ENCODE data around the gene AGAP1. TPM values are rescaled to one million over a fixed set of nuclear protein-coding genes. Genes with fewer than 3 reads are reported as not detected.

Gene AGAP1
- total RNA-seq, 3 donors from 2014 or later: 1.9 to 2.6 (median 2.1) TPM

GRCh38 chr2:235877275-235877802, 383.5 kb downstream of the AGAP1 start:
- no peaks in the 10 kb centered on the region for H3K36me3 Mint-ChIP-seq (ENCODE audit: insufficient read depth)
- H3K4me1 Mint-ChIP-seq (ENCODE audit: low read depth): no peaks in the 10 kb centered on the region
- H3K4me3 Mint-ChIP-seq: no peak overlapping the region
- no peaks in the 10 kb centered on the region for H3K9me3 Mint-ChIP-seq
- ATAC-seq (no peak), DNase-seq (no peak)
- H3K27me3 Mint-ChIP-seq (ENCODE audit: low read depth): peaks cover 3% of the 10 kb centered on the region

- no peak for ATAC-seq
- DNase-seq: no peak
Observed at GRCh38 chr2:235879116-235879515, 385.3 kb downstream of the AGAP1 start.

GRCh38 chr2:235883675-235884074, 389.8 kb downstream of the AGAP1 start:
- no peaks in the 10 kb centered on the region for H3K36me3 Mint-ChIP-seq (ENCODE audit: insufficient read depth)
- no peak for ATAC-seq
- H3K9me3 Mint-ChIP-seq: no peaks in the 10 kb centered on the region
- no peak overlapping the region for H3K4me3 Mint-ChIP-seq
- H3K4me1 Mint-ChIP-seq (ENCODE audit: low read depth): no peaks in the 10 kb centered on the region
- peaks cover 3% of the 10 kb centered on the region for H3K27me3 Mint-ChIP-seq (ENCODE audit: low read depth)
- DNase-seq: no peak

More at GRCh38 chr2:235879116-235879515, 385.3 kb downstream of the AGAP1 start:
- Mint-ChIP-seq H3K9me3 (no peaks in the 10 kb centered on the region), H3K4me3 (no peak overlapping the region), H3K4me1 (ENCODE audit: low read depth) (no peaks in the 10 kb centered on the region), H3K36me3 (ENCODE audit: insufficient read depth) (no peaks in the 10 kb centered on the region), H3K27me3 (ENCODE audit: low read depth) (peaks cover 3% of the 10 kb centered on the region)

GRCh38 chr2:235889302-235889630, 395.4 kb downstream of the AGAP1 start:
- no peaks in the 10 kb centered on the region for H3K27me3 Mint-ChIP-seq (ENCODE audit: low read depth)
- DNase-seq (no peak), ATAC-seq (no peak)
- H3K9me3 Mint-ChIP-seq: no peaks in the 10 kb centered on the region
- H3K36me3 Mint-ChIP-seq (ENCODE audit: insufficient read depth): no peaks in the 10 kb centered on the region
- H3K4me3 Mint-ChIP-seq: no peak overlapping the region
- H3K4me1 Mint-ChIP-seq (ENCODE audit: low read depth): no peaks in the 10 kb centered on the region

GRCh38 chr2:235893129-235893698, 399.4 kb downstream of the AGAP1 start:
- ATAC-seq: no peak
- H3K36me3 Mint-ChIP-seq (ENCODE audit: insufficient read depth): no peaks in the 10 kb centered on the region
- H3K4me3 Mint-ChIP-seq: no peak overlapping the region
- H3K4me1 Mint-ChIP-seq (ENCODE audit: low read depth): no peaks in the 10 kb centered on the region
- DNase-seq: no peak
- no peaks in the 10 kb centered on the region for H3K27me3 Mint-ChIP-seq (ENCODE audit: low read depth)
- H3K9me3 Mint-ChIP-seq: no peaks in the 10 kb centered on the region

GRCh38 chr2:235894839-235895238, 401.0 kb downstream of the AGAP1 start:
- Mint-ChIP-seq H3K9me3 (no peaks in the 10 kb centered on the region), H3K4me1 (ENCODE audit: low read depth) (no peaks in the 10 kb centered on the region), H3K36me3 (ENCODE audit: insufficient read depth) (no peaks in the 10 kb centered on the region), H3K27me3 (ENCODE audit: low read depth) (no peaks in the 10 kb centered on the region), H3K4me3 (no peak overlapping the region)
- DNase-seq (no peak), ATAC-seq (no peak)

GRCh38 chr2:235896061-235896460, 402.2 kb downstream of the AGAP1 start:
- no peak overlapping the region for H3K4me3 Mint-ChIP-seq
- H3K36me3 Mint-ChIP-seq (ENCODE audit: insufficient read depth): no peaks in the 10 kb centered on the region
- H3K27me3 Mint-ChIP-seq (ENCODE audit: low read depth): no peaks in the 10 kb centered on the region
- H3K4me1 Mint-ChIP-seq (ENCODE audit: low read depth): no peaks in the 10 kb centered on the region
- no peak for DNase-seq
- no peaks in the 10 kb centered on the region for H3K9me3 Mint-ChIP-seq
- ATAC-seq: no peak

GRCh38 chr2:235897992-235898391, 404.1 kb downstream of the AGAP1 start:
- no peaks in the 10 kb centered on the region for H3K9me3 Mint-ChIP-seq
- no peaks in the 10 kb centered on the region for H3K4me1 Mint-ChIP-seq (ENCODE audit: low read depth)
- no peaks in the 10 kb centered on the region for H3K36me3 Mint-ChIP-seq (ENCODE audit: insufficient read depth)
- DNase-seq: no peak
- ATAC-seq: no peak
- H3K27me3 Mint-ChIP-seq (ENCODE audit: low read depth): no peaks in the 10 kb centered on the region
- no peak overlapping the region for H3K4me3 Mint-ChIP-seq

- H3K9me3 Mint-ChIP-seq: no peaks in the 10 kb centered on the region
- no peaks in the 10 kb centered on the region for H3K4me1 Mint-ChIP-seq (ENCODE audit: low read depth)
- ATAC-seq (no peak), DNase-seq (no peak)
- H3K27me3 Mint-ChIP-seq (ENCODE audit: low read depth): no peaks in the 10 kb centered on the region
- H3K36me3 Mint-ChIP-seq (ENCODE audit: insufficient read depth): no peaks in the 10 kb centered on the region
- H3K4me3 Mint-ChIP-seq: no peak overlapping the region
Observed at GRCh38 chr2:235898766-235899165, 404.9 kb downstream of the AGAP1 start.

- DNase-seq (no peak), ATAC-seq (no peak)
- H3K36me3 Mint-ChIP-seq (ENCODE audit: insufficient read depth): no peaks in the 10 kb centered on the region
- no peaks in the 10 kb centered on the region for H3K4me1 Mint-ChIP-seq (ENCODE audit: low read depth)
- no peak overlapping the region for H3K4me3 Mint-ChIP-seq
- no peaks in the 10 kb centered on the region for H3K27me3 Mint-ChIP-seq (ENCODE audit: low read depth)
- no peaks in the 10 kb centered on the region for H3K9me3 Mint-ChIP-seq
Observed at GRCh38 chr2:235900631-235901030, 406.8 kb downstream of the AGAP1 start.

GRCh38 chr2:235901243-235901642, 407.4 kb downstream of the AGAP1 start:
- Mint-ChIP-seq H3K36me3 (ENCODE audit: insufficient read depth) (no peaks in the 10 kb centered on the region), H3K4me3 (no peak overlapping the region), H3K9me3 (no peaks in the 10 kb centered on the region), H3K27me3 (ENCODE audit: low read depth) (no peaks in the 10 kb centered on the region), H3K4me1 (ENCODE audit: low read depth) (no peaks in the 10 kb centered on the region)
- no peak for ATAC-seq
- no peak for DNase-seq

GRCh38 chr2:235903782-235904584, 410.1 kb downstream of the AGAP1 start:
- DNase-seq (no peak), ATAC-seq (no peak)
- Mint-ChIP-seq H3K36me3 (ENCODE audit: insufficient read depth) (no peaks in the 10 kb centered on the region), H3K27me3 (ENCODE audit: low read depth) (peaks cover 1% of the 10 kb centered on the region), H3K4me3 (no peak overlapping the region), H3K9me3 (no peaks in the 10 kb centered on the region), H3K4me1 (ENCODE audit: low read depth) (no peaks in the 10 kb centered on the region)

GRCh38 chr2:235904585-235904931, 410.7 kb downstream of the AGAP1 start:
- Mint-ChIP-seq H3K36me3 (ENCODE audit: insufficient read depth) (no peaks in the 10 kb centered on the region), H3K9me3 (no peaks in the 10 kb centered on the region), H3K27me3 (ENCODE audit: low read depth) (peaks cover 1% of the 10 kb centered on the region), H3K4me1 (ENCODE audit: low read depth) (no peaks in the 10 kb centered on the region), H3K4me3 (no peak overlapping the region)
- DNase-seq (no peak), ATAC-seq (no peak)

GRCh38 chr2:235908826-235909225, 415.0 kb downstream of the AGAP1 start:
- H3K4me3 Mint-ChIP-seq: no peak overlapping the region
- H3K27me3 Mint-ChIP-seq (ENCODE audit: low read depth): peaks cover 1% of the 10 kb centered on the region
- H3K9me3 Mint-ChIP-seq: no peaks in the 10 kb centered on the region
- ATAC-seq: no peak
- no peak for DNase-seq
- no peaks in the 10 kb centered on the region for H3K36me3 Mint-ChIP-seq (ENCODE audit: insufficient read depth)
- H3K4me1 Mint-ChIP-seq (ENCODE audit: low read depth): no peaks in the 10 kb centered on the region

GRCh38 chr2:235909358-235909757, 415.5 kb downstream of the AGAP1 start:
- H3K4me1 Mint-ChIP-seq (ENCODE audit: low read depth): no peaks in the 10 kb centered on the region
- DNase-seq (no peak), ATAC-seq (no peak)
- H3K36me3 Mint-ChIP-seq (ENCODE audit: insufficient read depth): no peaks in the 10 kb centered on the region
- H3K9me3 Mint-ChIP-seq: no peaks in the 10 kb centered on the region
- no peak overlapping the region for H3K4me3 Mint-ChIP-seq
- peaks cover 1% of the 10 kb centered on the region for H3K27me3 Mint-ChIP-seq (ENCODE audit: low read depth)
